Brain microvascular endothelial cell (primary cell): ENCODE results near the gene ADAM17.

Experiments
- DNase-seq: peaks from one replicate; pipeline ENCODE4 v3.0.0-alpha.2; 2020
- H3K27ac ChIP-seq: fragments of 250-450 bp; sonication (Bioruptor Pico); 2 replicates; pipeline ENCODE4 v1.5.1; 2020; ENCODE audit warnings: mild to moderate bottlenecking, moderate library complexity
- H3K27me3 ChIP-seq: fragments of 250-450 bp; sonication (Bioruptor Pico); replicated peaks from 2 replicates; pipeline ENCODE4 v1.5.1; 2020; ENCODE audit warnings: mild to moderate bottlenecking
- H3K36me3 ChIP-seq: fragments of 250-450 bp; sonication (Bioruptor Pico); replicated peaks from 2 replicates; pipeline ENCODE4 v1.5.1; 2020; ENCODE audit warnings: mild to moderate bottlenecking
- H3K4me3 ChIP-seq: 2 replicates; pipeline ENCODE4 v1.5.1; 2011; ENCODE audit warnings: low read depth, mild to moderate bottlenecking, control low read depth, low read length, moderate library complexity
- CTCF ChIP-seq: IDR thresholded peaks from 2 replicates; pipeline ENCODE4 v1.5.1; 2011; ENCODE audit warnings: low read depth, mild to moderate bottlenecking, moderate library complexity, low read length, control low read depth, inconsistent platforms; ENCODE audit errors: missing control alignments
- in situ Hi-C: cut with HindIII; loops from 2 replicates; pipeline ENCODE4 v1.10.0; 2017; ENCODE audit warnings: low sequenced_read_pairs, low pct_ligation_motif_present

Gene ADAM17

GRCh38 chr2:9548506-9548905 is 7.1 kb downstream of the ADAM17 start:
- H3K27me3 ChIP-seq, result no peaks in the 10 kb centered on the region
- H3K36me3 ChIP-seq, result no peaks in the 10 kb centered on the region
- in situ Hi-C loops, result no loop called here
- no peak for DNase-seq
- H3K4me3 ChIP-seq, result no peak overlapping the region
- peak overlapping the region; percentile 71 for H3K27ac ChIP-seq
- no peak for TF ChIP-seq CTCF

- Histone ChIP-seq H3K4me3 (no peak overlapping the region), H3K27me3 (no peaks in the 10 kb centered on the region), H3K27ac (peak overlapping the region; percentile 71), H3K36me3 (no peaks in the 10 kb centered on the region)
- in situ Hi-C loops, result no loop called here
- TF ChIP-seq CTCF, result no peak
- peak; percentile 77 for DNase-seq
Measured at GRCh38 chr2:9547262-9547991, 8.2 kb downstream of the ADAM17 start.

- Histone ChIP-seq H3K27me3 (no peaks in the 10 kb centered on the region), H3K36me3 (no peaks in the 10 kb centered on the region), H3K4me3 (no peak overlapping the region), H3K27ac (no peak overlapping the region)
- no peak for TF ChIP-seq CTCF
- in situ Hi-C loops, result no loop called here
- no peak for DNase-seq
Measured at GRCh38 chr2:9545502-9545901, 10.1 kb downstream of the ADAM17 start.

- Histone ChIP-seq H3K27ac (no peak overlapping the region), H3K27me3 (no peaks in the 10 kb centered on the region), H3K4me3 (no peak overlapping the region), H3K36me3 (no peaks in the 10 kb centered on the region)
- in situ Hi-C loops, result no loop called here
- DNase-seq, result no peak
- TF ChIP-seq CTCF, result no peak
Measured at GRCh38 chr2:9543557-9543956, 12.1 kb downstream of the ADAM17 start.

GRCh38 chr2:9539531-9539930 is 16.1 kb downstream of the ADAM17 start:
- Histone ChIP-seq H3K27me3 (no peaks in the 10 kb centered on the region), H3K4me3 (no peak overlapping the region), H3K36me3 (no peaks in the 10 kb centered on the region), H3K27ac (peak overlapping the region; percentile 68)
- in situ Hi-C loops, result no loop called here
- no peak for TF ChIP-seq CTCF
- DNase-seq, result no peak

GRCh38 chr2:9538000-9538507 is 17.6 kb downstream of the ADAM17 start:
- in situ Hi-C loops, result no loop called here
- DNase-seq, result no peak
- no peaks in the 10 kb centered on the region for H3K27me3 ChIP-seq
- no peak overlapping the region for H3K4me3 ChIP-seq
- H3K36me3 ChIP-seq, result peaks cover 2% of the 10 kb centered on the region
- no peak for TF ChIP-seq CTCF
- H3K27ac ChIP-seq, result peak overlapping the region; percentile 68
